ENCODE results near the gene RNU6-1.

RNU6-1 gene

GRCh38 chr15:67821784-67822440, 17.9 kb downstream of the RNU6-1 start:
- no peak for DNase-seq (ENCODE audit: low read depth in 2 of 2)

- no peak for DNase-seq (ENCODE audit: low read depth in 2 of 2)
These were observed 18.7 kb downstream of the RNU6-1 start for GRCh38 chr15:67820992-67821783.

- no peak for DNase-seq (ENCODE audit: low read depth in 2 of 2)
These were observed 19.5 kb downstream of the RNU6-1 start for GRCh38 chr15:67820122-67820991.

- no peak for DNase-seq (ENCODE audit: low read depth in 2 of 2)
These were observed 20.2 kb downstream of the RNU6-1 start for GRCh38 chr15:67819636-67820035.

GRCh38 chr15:67818464-67818863, 21.4 kb downstream of the RNU6-1 start:
- DNase-seq (ENCODE audit: low read depth in 2 of 2) = no peak

GRCh38 chr15:67816668-67817067, 23.2 kb downstream of the RNU6-1 start:
- no peak for DNase-seq (ENCODE audit: low read depth in 2 of 2)

- no peak for DNase-seq (ENCODE audit: low read depth in 2 of 2)
These were observed 24.7 kb downstream of the RNU6-1 start for GRCh38 chr15:67815036-67815592.

- DNase-seq (ENCODE audit: low read depth in 2 of 2) = no peak
These were observed 26.7 kb downstream of the RNU6-1 start for GRCh38 chr15:67813104-67813634.

GRCh38 chr15:67812241-67812644, 27.6 kb downstream of the RNU6-1 start:
- no peak for DNase-seq (ENCODE audit: low read depth in 2 of 2)

GRCh38 chr15:67809866-67810265, 30.0 kb downstream of the RNU6-1 start:
- no peak for DNase-seq (ENCODE audit: low read depth in 2 of 2)

- DNase-seq (ENCODE audit: low read depth in 2 of 2) = no peak
These were observed 30.4 kb downstream of the RNU6-1 start for GRCh38 chr15:67809441-67809840.

- no peak for DNase-seq (ENCODE audit: low read depth in 2 of 2)
These were observed 31.0 kb downstream of the RNU6-1 start for GRCh38 chr15:67808821-67809220.

- no peak for DNase-seq (ENCODE audit: low read depth in 2 of 2)
These were observed 32.0 kb downstream of the RNU6-1 start for GRCh38 chr15:67807836-67808235.

- no peak for DNase-seq (ENCODE audit: low read depth in 2 of 2)
These were observed 32.7 kb downstream of the RNU6-1 start for GRCh38 chr15:67807141-67807540.

GRCh38 chr15:67806536-67806935, 33.3 kb downstream of the RNU6-1 start:
- no peak for DNase-seq (ENCODE audit: low read depth in 2 of 2)

- no peak for DNase-seq (ENCODE audit: low read depth in 2 of 2)
These were observed 34.0 kb downstream of the RNU6-1 start for GRCh38 chr15:67805666-67806516.

- DNase-seq (ENCODE audit: low read depth in 2 of 2) = no peak
These were observed 34.7 kb downstream of the RNU6-1 start for GRCh38 chr15:67805008-67805665.

GRCh38 chr15:67803996-67804843, 35.6 kb downstream of the RNU6-1 start:
- DNase-seq (ENCODE audit: low read depth in 2 of 2) = no peak

- DNase-seq (ENCODE audit: low read depth in 2 of 2) = no peak
These were observed 36.5 kb downstream of the RNU6-1 start for GRCh38 chr15:67803299-67803698.
